HuH-7.5 (cell line): ENCODE measurements around the gene XG.
"Not testable (repeated sequence)": the region's sequence is repeated elsewhere in the genome, so short reads cannot be mapped to it uniquely, and the experiment has no call there.

ENCODE experiments used
- DNase-seq: peaks from one replicate; pipeline ENCODE4 v3.0.0; 2011; ENCODE audit warnings: low spot score

Gene XG

GRCh38 chrX:2733286-2733685 is 18.6 kb upstream of the XG start:
- no peak for DNase-seq

- DNase-seq, result no peak
Measured at GRCh38 chrX:2735270-2735669, 16.6 kb upstream of the XG start.

GRCh38 chrX:2740672-2741071 is 11.2 kb upstream of the XG start:
- DNase-seq, result no peak

- DNase-seq, result no peak
Measured at GRCh38 chrX:2741386-2741785, 10.5 kb upstream of the XG start.

GRCh38 chrX:2746250-2746649 is 5.6 kb upstream of the XG start:
- DNase-seq, result not testable (repeated sequence)

- DNase-seq, result no peak
Measured at GRCh38 chrX:2748171-2748814, 3.5 kb upstream of the XG start.

- DNase-seq, result no peak
Measured at GRCh38 chrX:2748815-2749188, 3.0 kb upstream of the XG start.

GRCh38 chrX:2751291-2751690 is 549 bp upstream of the XG start:
- no peak for DNase-seq

- DNase-seq, result not testable (repeated sequence)
Measured at GRCh38 chrX:2752441-2752840, 601 bp downstream of the XG start.

- not testable (repeated sequence) for DNase-seq
Measured at GRCh38 chrX:2755163-2755715, 3.4 kb downstream of the XG start.

- no peak for DNase-seq
Measured at GRCh38 chrX:2756548-2756947, 4.7 kb downstream of the XG start.

- DNase-seq, result no peak
Measured at GRCh38 chrX:2761246-2761645, 9.4 kb downstream of the XG start.

- DNase-seq, result not testable (repeated sequence)
Measured at GRCh38 chrX:2762671-2763070, 10.8 kb downstream of the XG start.

- not testable (repeated sequence) for DNase-seq
Measured at GRCh38 chrX:2764766-2765548, 13.1 kb downstream of the XG start.

- DNase-seq, result no peak
Measured at GRCh38 chrX:2765549-2765830, 13.7 kb downstream of the XG start.

- DNase-seq, result no peak
Measured at GRCh38 chrX:2766906-2767305, 15.1 kb downstream of the XG start.

- DNase-seq, result no peak
Measured at GRCh38 chrX:2767631-2768455, 16.0 kb downstream of the XG start.

- DNase-seq, result no peak
Measured at GRCh38 chrX:2769615-2770014, 17.8 kb downstream of the XG start.

- not testable (repeated sequence) for DNase-seq
Measured at GRCh38 chrX:2773166-2774055, 21.6 kb downstream of the XG start.

GRCh38 chrX:2774057-2774456 is 22.2 kb downstream of the XG start:
- no peak for DNase-seq

GRCh38 chrX:2774776-2775175 is 22.9 kb downstream of the XG start:
- DNase-seq, result no peak
